Neutrophil (primary cell): ENCODE results near the gene RAP2C.

ENCODE experiments used
- H3K27ac ChIP-seq: fragments of 200-600 bp; sonication (generic); 2 replicates; pipeline ENCODE4 v1.5.1; 2016; ENCODE audit warnings: mild to moderate bottlenecking, moderate library complexity
- H3K27me3 ChIP-seq: fragments of 200-600 bp; sonication (generic); 2 replicates; pipeline ENCODE4 v1.6.0; 2016; ENCODE audit warnings: mild to moderate bottlenecking
- H3K36me3 ChIP-seq: fragments of 200-600 bp; sonication (generic); 2 replicates; pipeline ENCODE4 v1.5.1; 2017
- H3K4me1 ChIP-seq, 2 experiments: fragments of 200-600 bp in 1 of 2; sonication (generic) in 1 of 2; 1 replicate in 1 of 2; 2 replicates in 1 of 2; pipeline versions ENCODE4 v1.5.1 to v1.6.1; 2013 to 2016; ENCODE audit warnings: low read depth in 1 of 2, low read length in 1 of 2, mild to moderate bottlenecking in 1 of 2, moderate library complexity in 1 of 2; ENCODE audit not compliant: control insufficient read depth in 1 of 2, insufficient read depth in 1 of 2
- H3K4me3 ChIP-seq, 2 experiments: fragments of 200-600 bp in 1 of 2; sonication (generic) in 1 of 2; 1 replicate in 1 of 2; 2 replicates in 1 of 2; pipeline ENCODE4 v1.5.1; 2013 to 2016; ENCODE audit warnings: low read depth in 1 of 2, low read length in 1 of 2, mild to moderate bottlenecking in 1 of 2, moderate library complexity in 1 of 2
- H3K9me3 ChIP-seq: fragments of 200-600 bp; sonication (generic); 2 replicates; pipeline ENCODE4 v1.5.1; 2016
- CTCF ChIP-seq: fragments of 200-600 bp; sonication (generic); IDR thresholded peaks from 2 replicates; pipeline ENCODE4 v1.5.1; 2016; ENCODE audit warnings: antibody characterized with exemption

Gene RAP2C

GRCh38 chrX:132187451-132187850 is 31.8 kb downstream of the RAP2C start:
- no peaks in the 10 kb centered on the region for H3K36me3 ChIP-seq
- no peak overlapping the region for H3K4me3 ChIP-seq
- H3K27me3 ChIP-seq: no peaks in the 10 kb centered on the region
- H3K9me3 ChIP-seq: no peaks in the 10 kb centered on the region
- H3K27ac ChIP-seq: no peak overlapping the region
- no peak for TF ChIP-seq CTCF
- H3K4me1 ChIP-seq: no peaks in the 10 kb centered on the region

GRCh38 chrX:132184871-132185270 is 34.4 kb downstream of the RAP2C start:
- Histone ChIP-seq H3K36me3 (no peaks in the 10 kb centered on the region), H3K4me3 (no peak overlapping the region), H3K9me3 (no peaks in the 10 kb centered on the region), H3K27me3 (no peaks in the 10 kb centered on the region), H3K27ac (no peak overlapping the region), H3K4me1 (no peaks in the 10 kb centered on the region)
- TF ChIP-seq CTCF: no peak

- Histone ChIP-seq H3K4me1 (no peaks in the 10 kb centered on the region), H3K4me3 (no peak overlapping the region), H3K9me3 (no peaks in the 10 kb centered on the region), H3K36me3 (no peaks in the 10 kb centered on the region), H3K27me3 (no peaks in the 10 kb centered on the region), H3K27ac (no peak overlapping the region)
- TF ChIP-seq CTCF: no peak
Measured at GRCh38 chrX:132181364-132181763, 37.9 kb downstream of the RAP2C start.

GRCh38 chrX:132180929-132181328 is 38.3 kb downstream of the RAP2C start:
- no peaks in the 10 kb centered on the region for H3K4me1 ChIP-seq
- no peaks in the 10 kb centered on the region for H3K36me3 ChIP-seq
- no peak for TF ChIP-seq CTCF
- H3K9me3 ChIP-seq: no peaks in the 10 kb centered on the region
- H3K4me3 ChIP-seq: no peak overlapping the region
- no peak overlapping the region for H3K27ac ChIP-seq
- no peaks in the 10 kb centered on the region for H3K27me3 ChIP-seq

- Histone ChIP-seq H3K36me3 (no peaks in the 10 kb centered on the region), H3K27me3 (no peaks in the 10 kb centered on the region), H3K27ac (no peak overlapping the region), H3K4me1 (no peaks in the 10 kb centered on the region), H3K4me3 (no peak overlapping the region), H3K9me3 (no peaks in the 10 kb centered on the region)
- no peak for TF ChIP-seq CTCF
Measured at GRCh38 chrX:132173647-132174046, 45.6 kb downstream of the RAP2C start.

- Histone ChIP-seq H3K9me3 (no peaks in the 10 kb centered on the region), H3K4me1 (no peaks in the 10 kb centered on the region), H3K4me3 (no peak overlapping the region), H3K27ac (no peak overlapping the region), H3K27me3 (no peaks in the 10 kb centered on the region), H3K36me3 (no peaks in the 10 kb centered on the region)
- TF ChIP-seq CTCF: no peak
Measured at GRCh38 chrX:132171881-132172280, 47.4 kb downstream of the RAP2C start.
